Breast epithelium (tissue), 4 donors: Measurements from ENCODE around the gene NACAD. TPM values are rescaled to one million over a fixed set of nuclear protein-coding genes. Genes with fewer than 3 reads are reported as not detected.

Source experiments
- DNase-seq, 2 donors: peaks; one replicate each; pipeline ENCODE4 v3.0.0-alpha.2; 2019; ENCODE audit warnings: low spot score in 2 of 2
- H3K27ac ChIP-seq, 2 donors: fragments of 200-600 bp; sonication (generic) in 1 of 2; one replicate each; pipeline ENCODE4 v1.5.1; 2016 to 2019; ENCODE audit warnings: mild to moderate bottlenecking in 1 of 2
- H3K27me3 ChIP-seq, 2 donors: fragments of 200-600 bp; sonication (generic) in 1 of 2; one replicate each; pipeline versions ENCODE4 v1.5.1 to v1.6.0; 2017 to 2019; ENCODE audit warnings: control low read depth in 1 of 2, mild to moderate bottlenecking in 1 of 2
- H3K36me3 ChIP-seq: fragments of 200-600 bp; one replicate; pipeline ENCODE4 v1.5.1; 2019
- H3K4me1 ChIP-seq, 2 donors: fragments of 200-600 bp; sonication (generic); one replicate each; pipeline ENCODE4 v1.5.1; 2016 to 2019; ENCODE audit warnings: control low read depth in 1 of 2
- H3K4me3 ChIP-seq, 3 donors: fragments of 200-600 bp; sonication (generic); 1 replicate in 2 of 3; 2 replicates in 1 of 3; pipeline ENCODE4 v1.5.1; 2016 to 2019; ENCODE audit warnings: mild to moderate bottlenecking in 3 of 3, moderate library complexity in 2 of 3
- H3K9me3 ChIP-seq, 2 donors: fragments of 200-600 bp; sonication (generic) in 1 of 2; one replicate each; pipeline ENCODE4 v1.5.1; 2016 to 2019; ENCODE audit warnings: control low read depth in 1 of 2
- CTCF ChIP-seq, 3 donors: fragments of 450-650 bp; IDR thresholded peaks; one replicate each; pipeline ENCODE4 v1.5.1; 2016 to 2017; ENCODE audit warnings: antibody characterized with exemption in 3 of 3, mild to moderate bottlenecking in 3 of 3, moderate library complexity in 3 of 3
- POLR2A ChIP-seq: fragments of 450-650 bp; IDR thresholded peaks from one replicate; pipeline ENCODE4 v1.6.1; 2016; ENCODE audit warnings: antibody characterized with exemption, mild to moderate bottlenecking, moderate library complexity
- POLR2AphosphoS5 ChIP-seq, 3 donors: sonication (generic); formaldehyde crosslinking; IDR thresholded peaks; one replicate each; pipeline ENCODE4 v1.6.1; 2017; ENCODE audit warnings: antibody characterized with exemption in 3 of 3
- intact Hi-C: fragments of 100-400 bp; cut with DNase I; formaldehyde crosslinking; loops from one replicate; pipeline ENCODE4 v1.15.1; 2023; ENCODE audit warnings: low total_unique reads
- total RNA-seq, 3 donors: library from RNA; depleted of rRNA; stranded (reverse); fragments of >200 nt; gene quantifications; one replicate each; pipeline ENCODE4 v1.1.0, GENCODE V29; 2016

The NACAD gene
- total RNA-seq, 3 donors from 2014 or later, result 1.2 to 7.5 (median 3.2) TPM

DNA sequence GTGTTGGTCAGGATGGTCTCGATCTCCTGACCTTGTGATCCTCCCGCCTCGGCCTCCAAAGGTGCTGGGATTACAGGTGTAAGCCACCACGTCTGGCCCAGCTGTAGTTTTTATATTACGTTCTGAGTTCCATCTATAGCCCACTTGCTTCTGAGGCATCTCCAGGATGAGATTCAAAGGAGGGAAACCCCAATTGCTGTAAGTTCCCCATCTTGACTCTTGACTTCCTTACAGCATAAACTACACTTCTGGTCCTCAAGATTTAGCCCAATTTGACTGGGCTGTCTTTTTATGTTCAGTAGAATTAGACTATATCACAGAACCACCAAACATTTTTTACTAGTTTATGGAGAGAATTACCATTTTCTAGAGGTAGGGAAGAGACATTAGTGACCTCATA lies 44.4 kb downstream of the NACAD start:
- Histone ChIP-seq H3K4me1 (no peaks in the 10 kb centered on the region), H3K27ac (no peak overlapping the region), H3K9me3 (no peaks in the 10 kb centered on the region), H3K4me3 (no peak overlapping the region), H3K36me3 (no peaks in the 10 kb centered on the region), H3K27me3 (no peaks in the 10 kb centered on the region)
- no peak for DNase-seq
- no peak for TF ChIP-seq POLR2AphosphoS5 (IDR thresholded peaks at IDR 0.05)
- TF ChIP-seq CTCF (IDR thresholded peaks at IDR 0.05), result no peak
- TF ChIP-seq POLR2A, result no peak
- intact Hi-C loops, result no loop called here

- Histone ChIP-seq H3K4me1 (peaks cover 0 to 9% of the 10 kb centered on the region in 2 donors), H3K4me3 (no peak overlapping the region), H3K27ac (no peak overlapping the region), H3K9me3 (no peaks in the 10 kb centered on the region), H3K36me3 (no peaks in the 10 kb centered on the region), H3K27me3 (no peaks in the 10 kb centered on the region)
- intact Hi-C loops, result no loop called here
- no peak for DNase-seq
- TF ChIP-seq POLR2A (no peak), POLR2AphosphoS5 (IDR thresholded peaks at IDR 0.05) (no peak), CTCF (IDR thresholded peaks at IDR 0.05) (no peak)
Observed at GRCh38 chr7:45039106-45039505, 49.7 kb downstream of the NACAD start.

- no peaks in the 10 kb centered on the region for H3K9me3 ChIP-seq
- peaks cover 0 to 9% of the 10 kb centered on the region in 2 donors for H3K4me1 ChIP-seq
- intact Hi-C loops, result no loop called here
- H3K27ac ChIP-seq, result no peak overlapping the region
- H3K27me3 ChIP-seq, result no peaks in the 10 kb centered on the region
- H3K36me3 ChIP-seq, result no peaks in the 10 kb centered on the region
- DNase-seq, result no peak
- no peak for TF ChIP-seq POLR2A
- TF ChIP-seq POLR2AphosphoS5 (IDR thresholded peaks at IDR 0.05), result no peak
- H3K4me3 ChIP-seq, result no peak overlapping the region
Observed at GRCh38 chr7:45037876-45038275, 50.9 kb downstream of the NACAD start.

GRCh38 chr7:45036796-45037195 lies 52.0 kb downstream of the NACAD start:
- TF ChIP-seq POLR2A (no peak), POLR2AphosphoS5 (IDR thresholded peaks at IDR 0.05) (no peak), CTCF (IDR thresholded peaks at IDR 0.05) (no peak)
- H3K27ac ChIP-seq, result no peak overlapping the region
- H3K4me1 ChIP-seq, result peaks cover 0 to 9% of the 10 kb centered on the region in 2 donors
- DNase-seq, result no peak
- H3K27me3 ChIP-seq, result no peaks in the 10 kb centered on the region
- no peaks in the 10 kb centered on the region for H3K9me3 ChIP-seq
- no peak overlapping the region for H3K4me3 ChIP-seq
- intact Hi-C loops, result no loop called here
- no peaks in the 10 kb centered on the region for H3K36me3 ChIP-seq

- TF ChIP-seq POLR2AphosphoS5 (IDR thresholded peaks at IDR 0.05) (no peak), CTCF (IDR thresholded peaks at IDR 0.05) (no peak)
- Histone ChIP-seq H3K36me3 (no peaks in the 10 kb centered on the region), H3K27me3 (no peaks in the 10 kb centered on the region), H3K27ac (no peak overlapping the region), H3K4me3 (no peak overlapping the region), H3K9me3 (no peaks in the 10 kb centered on the region), H3K4me1 (peaks cover 0 to 9% of the 10 kb centered on the region in 2 donors)
- DNase-seq, result no peak
- intact Hi-C loops, result no loop called here
Observed at GRCh38 chr7:45036317-45036716, 52.5 kb downstream of the NACAD start.

DNA sequence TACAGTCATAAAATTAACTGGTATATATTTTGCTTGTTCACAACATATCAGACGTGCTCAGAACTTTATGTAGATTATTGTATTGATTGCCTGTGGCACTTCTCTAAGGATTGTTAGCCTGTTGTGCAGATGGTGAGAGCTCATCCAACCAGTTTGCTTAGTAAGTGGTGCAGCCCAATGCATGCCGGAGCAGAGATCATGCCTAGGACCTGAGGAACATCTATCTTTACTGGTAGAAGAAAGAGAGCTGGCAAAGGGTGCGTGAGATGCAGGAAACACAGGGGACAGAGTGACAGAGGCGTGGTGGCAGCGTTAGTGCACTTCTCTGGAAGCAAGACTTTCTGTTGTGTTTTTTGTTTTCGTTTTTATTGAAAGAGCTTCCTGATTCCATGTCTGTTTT lies 52.9 kb downstream of the NACAD start:
- TF ChIP-seq POLR2AphosphoS5 (IDR thresholded peaks at IDR 0.05), result no peak
- TF ChIP-seq CTCF (IDR thresholded peaks at IDR 0.05), result no peak
- TF ChIP-seq POLR2A, result no peak
- no peaks in the 10 kb centered on the region for H3K36me3 ChIP-seq
- no peaks in the 10 kb centered on the region for H3K9me3 ChIP-seq
- H3K27me3 ChIP-seq, result no peaks in the 10 kb centered on the region
- H3K4me1 ChIP-seq, result peaks cover 0 to 9% of the 10 kb centered on the region in 2 donors
- no peak for DNase-seq
- no peak overlapping the region for H3K4me3 ChIP-seq
- intact Hi-C loops, result no loop called here
- no peak overlapping the region for H3K27ac ChIP-seq
